Neural progenitor cell (in vitro differentiated cells): ENCODE results near the gene GPR39. TPM values are rescaled to one million over a fixed set of nuclear protein-coding genes. Genes with fewer than 3 reads are reported as not detected.

Experiments used
- DNase-seq: peaks from one replicate; pipeline ENCODE4 v3.0.0-alpha.2; 2016; ENCODE audit warnings: low spot score
- H2AFZ ChIP-seq: fragments of 200-600 bp; sonication (generic); replicated peaks from 2 replicates; pipeline ENCODE4 v1.6.1; 2016; ENCODE audit warnings: antibody characterized with exemption
- H3F3A ChIP-seq: fragments of 200-600 bp; sonication (generic); 2 replicates; pipeline ENCODE4 v1.6.1; 2016; ENCODE audit warnings: antibody characterized with exemption, low read depth
- H3K27ac ChIP-seq: fragments of 200-600 bp; sonication (generic); 2 replicates; pipeline ENCODE4 v1.5.1; 2016; ENCODE audit warnings: mild to moderate bottlenecking
- H3K27me3 ChIP-seq: fragments of 200-600 bp; sonication (generic); 2 replicates; pipeline ENCODE4 v1.6.1; 2016; ENCODE audit warnings: mild to moderate bottlenecking, moderate library complexity
- H3K36me3 ChIP-seq: fragments of 200-600 bp; sonication (generic); 2 replicates; pipeline ENCODE4 v1.5.1; 2016
- H3K4me1 ChIP-seq: fragments of 200-600 bp; sonication (generic); 2 replicates; pipeline ENCODE4 v1.6.1; 2016; ENCODE audit warnings: mixed run types
- H3K4me2 ChIP-seq: fragments of 200-600 bp; sonication (generic); 2 replicates; pipeline ENCODE4 v1.6.1; 2016
- H3K4me3 ChIP-seq: fragments of 200-600 bp; sonication (generic); 2 replicates; pipeline ENCODE4 v1.5.1; 2016
- H3K79me2 ChIP-seq: fragments of 200-600 bp; sonication (generic); 2 replicates; pipeline ENCODE4 v1.6.1; 2016; ENCODE audit warnings: low read depth
- H3K9ac ChIP-seq: fragments of 200-600 bp; sonication (generic); 2 replicates; pipeline ENCODE4 v1.6.1; 2016
- H3K9me3 ChIP-seq: fragments of 200-600 bp; sonication (generic); 2 replicates; pipeline ENCODE4 v1.5.1; 2016; ENCODE audit warnings: low read depth
- H4K20me1 ChIP-seq: fragments of 200-600 bp; sonication (generic); 2 replicates; pipeline ENCODE4 v1.6.1; 2016; ENCODE audit warnings: low read depth
- H3K27ac Mint-ChIP-seq: 3 replicates; pipeline ENCODE4 v1.8.0; 2021; ENCODE audit warnings: mixed read lengths
- H3K27me3 Mint-ChIP-seq: 2 replicates; pipeline ENCODE4 v1.8.0; 2022; ENCODE audit warnings: low read depth, mild to moderate bottlenecking, inconsistent platforms, moderate library complexity, mixed read lengths; ENCODE audit not compliant: insufficient read depth
- H3K36me3 Mint-ChIP-seq: 3 replicates; pipeline ENCODE4 v1.8.0; 2021; ENCODE audit warnings: mixed read lengths
- H3K4me1 Mint-ChIP-seq: 3 replicates; pipeline ENCODE4 v1.8.0; 2021; ENCODE audit warnings: mixed read lengths
- H3K4me3 Mint-ChIP-seq: 3 replicates; pipeline ENCODE4 v1.8.0; 2021; ENCODE audit warnings: mild to moderate bottlenecking, moderate library complexity, mixed read lengths
- H3K9me3 Mint-ChIP-seq: 3 replicates; pipeline ENCODE4 v1.8.0; 2020; ENCODE audit warnings: mixed read lengths
- CTCF ChIP-seq: fragments of 200-600 bp; sonication (generic); IDR thresholded peaks from 2 replicates; pipeline ENCODE4 v1.5.1; 2017; ENCODE audit warnings: antibody characterized with exemption, mild to moderate bottlenecking
- EZH2 ChIP-seq: fragments of 200-600 bp; sonication (generic); IDR thresholded peaks from 2 replicates; pipeline ENCODE4 v1.6.1; 2017; ENCODE audit warnings: antibody characterized with exemption, mild to moderate bottlenecking, moderate library complexity
- EZH2phosphoT487 ChIP-seq: fragments of 200-600 bp; sonication (generic); IDR thresholded peaks from 2 replicates; pipeline ENCODE4 v1.6.1; 2017; ENCODE audit warnings: antibody characterized with exemption
- total RNA-seq: library from RNA; depleted of rRNA; stranded (reverse); fragments of >200 nt; gene quantifications from 2 replicates; pipeline ENCODE4 v1.2.3, GENCODE V29; 2015; ENCODE audit warnings: low replicate concordance

Gene GPR39
- total RNA-seq, 1 donor from 2014 or later, result 0.28 TPM

- no peak overlapping the region for H3K4me2 ChIP-seq
- no peaks in the 10 kb centered on the region for H4K20me1 ChIP-seq
- no peaks in the 10 kb centered on the region for H3K27me3 ChIP-seq
- peaks cover 2% of the 10 kb centered on the region for H3K27me3 Mint-ChIP-seq
- H3K9me3 Mint-ChIP-seq, result peaks cover 11% of the 10 kb centered on the region
- no peak for TF ChIP-seq CTCF
- no peak for TF ChIP-seq EZH2
- no peak for TF ChIP-seq EZH2phosphoT487
- no peaks in the 10 kb centered on the region for H3K79me2 ChIP-seq
- no peaks in the 10 kb centered on the region for H3K36me3 Mint-ChIP-seq
- DNase-seq, result no peak
- no peak overlapping the region for H3K9ac ChIP-seq
- no peaks in the 10 kb centered on the region for H3K9me3 ChIP-seq
- H3K4me1 ChIP-seq, result peaks cover 19% of the 10 kb centered on the region
- H3K4me1 Mint-ChIP-seq, result peaks cover 26% of the 10 kb centered on the region
- H3K27ac ChIP-seq, result no peak overlapping the region
- H3F3A ChIP-seq, result no peaks in the 10 kb centered on the region
- H2AFZ ChIP-seq, result no peak overlapping the region
- no peak overlapping the region for H3K4me3 ChIP-seq
- no peak overlapping the region for H3K4me3 Mint-ChIP-seq
- no peaks in the 10 kb centered on the region for H3K36me3 ChIP-seq
- H3K27ac Mint-ChIP-seq, result no peak overlapping the region
Measured at GRCh38 chr2:132544006-132544630, 127.5 kb downstream of the GPR39 start.

DNA sequence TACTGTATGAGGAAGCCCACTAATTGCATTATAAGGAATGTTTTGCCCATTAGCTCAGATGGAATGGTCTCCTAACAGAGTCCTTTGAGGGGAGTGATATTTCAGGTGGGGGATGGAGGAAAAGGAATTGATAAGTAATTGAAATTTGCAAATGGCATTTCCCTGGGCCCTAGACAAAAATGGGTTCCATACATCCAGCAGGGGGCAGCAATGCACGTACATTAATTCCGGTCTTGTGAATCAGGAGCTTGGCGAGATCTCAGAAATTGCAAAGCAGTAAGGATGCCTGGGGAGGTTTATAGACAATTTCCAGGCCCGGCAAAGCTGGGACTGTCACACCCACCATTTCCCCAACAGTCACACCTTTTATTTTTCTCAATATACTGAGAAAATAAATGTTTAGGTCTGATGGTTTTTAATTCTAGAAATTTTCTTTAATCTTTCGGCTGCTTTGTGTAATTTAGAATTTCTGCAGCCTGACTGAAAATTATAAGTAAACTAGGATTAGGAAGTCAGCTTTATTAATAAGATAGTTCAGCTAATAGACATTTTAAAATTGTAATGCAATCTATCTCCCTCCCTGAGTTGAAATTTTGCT, 130.6 kb downstream of the GPR39 start:
- Histone ChIP-seq H4K20me1 (no peaks in the 10 kb centered on the region), H3K27me3 (no peaks in the 10 kb centered on the region), H3K4me1 (peaks cover 15% of the 10 kb centered on the region), H3K9me3 (no peaks in the 10 kb centered on the region), H3K9ac (no peak overlapping the region), H2AFZ (no peak overlapping the region), H3K4me3 (no peak overlapping the region), H3F3A (no peaks in the 10 kb centered on the region), H3K4me2 (no peak overlapping the region), H3K36me3 (no peaks in the 10 kb centered on the region), H3K79me2 (no peaks in the 10 kb centered on the region), H3K27ac (no peak overlapping the region)
- no peaks in the 10 kb centered on the region for H3K36me3 Mint-ChIP-seq
- H3K4me3 Mint-ChIP-seq, result no peak overlapping the region
- H3K4me1 Mint-ChIP-seq, result peaks cover 19% of the 10 kb centered on the region
- peaks cover 11% of the 10 kb centered on the region for H3K9me3 Mint-ChIP-seq
- no peak overlapping the region for H3K27ac Mint-ChIP-seq
- TF ChIP-seq CTCF (peak; percentile 85), EZH2 (no peak)
- H3K27me3 Mint-ChIP-seq, result peaks cover 3% of the 10 kb centered on the region
- DNase-seq, result peak; percentile 80

DNA sequence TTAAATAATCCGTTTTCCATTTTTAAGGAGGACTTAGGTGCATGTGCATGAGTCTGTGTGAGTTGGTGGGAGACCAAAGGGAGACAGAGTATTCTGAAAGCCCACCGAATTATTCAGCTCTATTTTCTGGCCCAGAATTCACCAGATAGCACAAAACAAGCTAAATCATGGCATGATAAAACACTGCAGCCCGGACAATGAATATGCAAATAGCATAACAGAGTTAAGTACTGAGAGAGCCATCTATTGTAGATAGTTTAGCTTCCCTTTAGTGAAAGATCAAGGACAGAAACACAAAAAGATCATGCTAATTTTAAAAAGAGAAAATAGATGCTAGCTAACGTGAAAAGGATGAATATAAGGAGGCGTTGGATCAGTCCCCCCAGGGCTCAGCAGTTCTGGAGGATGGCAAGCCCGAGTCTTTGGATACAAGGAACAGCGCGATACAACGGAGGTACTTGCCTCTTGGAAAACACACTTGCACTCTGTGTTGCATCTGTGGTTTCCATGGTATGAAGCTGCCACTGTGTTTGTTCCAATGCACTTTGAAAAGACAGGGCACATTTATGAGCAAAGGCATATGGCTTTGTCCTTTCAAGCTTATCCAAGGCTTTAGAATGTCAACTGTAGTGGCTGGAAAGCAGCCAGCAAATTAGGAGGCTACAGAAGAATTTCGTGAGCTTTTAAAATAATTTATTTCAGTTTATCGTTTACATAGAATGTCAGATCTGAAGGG, 133.5 kb downstream of the GPR39 start:
- DNase-seq, result no peak
- no peak overlapping the region for H3K27ac ChIP-seq
- no peaks in the 10 kb centered on the region for H3K36me3 Mint-ChIP-seq
- no peak overlapping the region for H3K4me3 Mint-ChIP-seq
- H3K79me2 ChIP-seq, result no peaks in the 10 kb centered on the region
- H3K36me3 ChIP-seq, result no peaks in the 10 kb centered on the region
- no peaks in the 10 kb centered on the region for H3K9me3 Mint-ChIP-seq
- H3K4me1 Mint-ChIP-seq, result peaks cover 17% of the 10 kb centered on the region
- peak overlapping the region; percentile 57 for H3K27ac Mint-ChIP-seq
- H2AFZ ChIP-seq, result no peak overlapping the region
- H3K4me2 ChIP-seq, result no peak overlapping the region
- peaks cover 3% of the 10 kb centered on the region for H3K27me3 Mint-ChIP-seq
- no peak overlapping the region for H3K9ac ChIP-seq
- H3K9me3 ChIP-seq, result no peaks in the 10 kb centered on the region
- no peaks in the 10 kb centered on the region for H4K20me1 ChIP-seq
- no peaks in the 10 kb centered on the region for H3K4me1 ChIP-seq
- TF ChIP-seq EZH2, result no peak
- no peak for TF ChIP-seq CTCF
- no peak for TF ChIP-seq EZH2phosphoT487
- no peaks in the 10 kb centered on the region for H3F3A ChIP-seq
- H3K27me3 ChIP-seq, result no peaks in the 10 kb centered on the region
- no peak overlapping the region for H3K4me3 ChIP-seq
